ENCODE results near the gene CDK5R1.
A peak's percentile ranks its signal among the peaks of the same experiment; 100 is the strongest.
"Not testable (repeated sequence)": the region's sequence is repeated elsewhere in the genome, so short reads cannot be mapped to it uniquely, and the experiment has no call there.

CDK5R1 gene

GRCh38 chr17:32486701-32487472 is at the start of gene CDK5R1:
TSS of gene CDK5R1 (plus strand) at chr17:32486993. CDS start at chr17:32487621, 628 bp downstream.
- peaks cover 25% of the 10 kb centered on the region for H3K4me1 ChIP-seq (ENCODE audit: control insufficient read depth, insufficient read depth, low read length)
- peak within 1 kb of the TSS; percentile 83 for H3K4me3 ChIP-seq (ENCODE audit: low read length)
- peaks cover 9% of the 10 kb centered on the region for H3K36me3 ChIP-seq (ENCODE audit: control insufficient read depth, insufficient read depth, low read length, severe bottlenecking)
- DNase-seq (ENCODE audit: low read depth): peak; percentile 83
- H3K9ac ChIP-seq (ENCODE audit: low read length): peak within 1 kb of the TSS; percentile 64
- no peaks in the 10 kb centered on the region for H3K9me3 ChIP-seq (ENCODE audit: control insufficient read depth, low read length)
- H3K27me3 ChIP-seq (replicated peaks; ENCODE audit: control insufficient read depth, insufficient read depth, low read length): no peaks in the 10 kb centered on the region

GRCh38 chr17:32440722-32441121 is 46.1 kb upstream of the CDK5R1 start:
- peaks cover 2% of the 10 kb centered on the region for H3K4me1 ChIP-seq (ENCODE audit: control insufficient read depth, insufficient read depth, low read length)
- no peak for DNase-seq (ENCODE audit: low read depth)
- H3K9ac ChIP-seq (ENCODE audit: low read length): no peak overlapping the region
- no peaks in the 10 kb centered on the region for H3K27me3 ChIP-seq (replicated peaks; ENCODE audit: control insufficient read depth, insufficient read depth, low read length)
- H3K9me3 ChIP-seq (ENCODE audit: control insufficient read depth, low read length): peaks cover 4% of the 10 kb centered on the region
- H3K36me3 ChIP-seq (ENCODE audit: control insufficient read depth, insufficient read depth, low read length, severe bottlenecking): no peaks in the 10 kb centered on the region
- no peak overlapping the region for H3K4me3 ChIP-seq (ENCODE audit: low read length)

- H3K4me1 ChIP-seq (ENCODE audit: control insufficient read depth, insufficient read depth, low read length): peaks cover 14% of the 10 kb centered on the region
- no peak overlapping the region for H3K9ac ChIP-seq (ENCODE audit: low read length)
- peaks cover 2% of the 10 kb centered on the region for H3K36me3 ChIP-seq (ENCODE audit: control insufficient read depth, insufficient read depth, low read length, severe bottlenecking)
- H3K27me3 ChIP-seq (replicated peaks; ENCODE audit: control insufficient read depth, insufficient read depth, low read length): no peaks in the 10 kb centered on the region
- no peak overlapping the region for H3K4me3 ChIP-seq (ENCODE audit: low read length)
- H3K9me3 ChIP-seq (ENCODE audit: control insufficient read depth, low read length): no peaks in the 10 kb centered on the region
- no peak for DNase-seq (ENCODE audit: low read depth)
Measured at GRCh38 chr17:32441886-32442285, 44.9 kb upstream of the CDK5R1 start.

GRCh38 chr17:32443827-32444300 is 42.9 kb upstream of the CDK5R1 start:
- Histone ChIP-seq H3K36me3 (ENCODE audit: control insufficient read depth, insufficient read depth, low read length, severe bottlenecking) (peaks cover 22% of the 10 kb centered on the region), H3K4me3 (ENCODE audit: low read length) (peak overlapping the region; percentile 95), H3K9me3 (ENCODE audit: control insufficient read depth, low read length) (no peaks in the 10 kb centered on the region), H3K9ac (ENCODE audit: low read length) (peak overlapping the region; percentile 95), H3K27me3 (replicated peaks; ENCODE audit: control insufficient read depth, insufficient read depth, low read length) (no peaks in the 10 kb centered on the region), H3K4me1 (ENCODE audit: control insufficient read depth, insufficient read depth, low read length) (peaks cover 21% of the 10 kb centered on the region)
- no peak for DNase-seq (ENCODE audit: low read depth)

- H3K4me1 ChIP-seq (ENCODE audit: control insufficient read depth, insufficient read depth, low read length): peaks cover 21% of the 10 kb centered on the region
- no peaks in the 10 kb centered on the region for H3K27me3 ChIP-seq (replicated peaks; ENCODE audit: control insufficient read depth, insufficient read depth, low read length)
- peak within 1 kb of the TSS; percentile 95 for H3K4me3 ChIP-seq (ENCODE audit: low read length)
- peaks cover 28% of the 10 kb centered on the region for H3K36me3 ChIP-seq (ENCODE audit: control insufficient read depth, insufficient read depth, low read length, severe bottlenecking)
- H3K9me3 ChIP-seq (ENCODE audit: control insufficient read depth, low read length): no peaks in the 10 kb centered on the region
- peak within 1 kb of the TSS; percentile 95 for H3K9ac ChIP-seq (ENCODE audit: low read length)
- peak; percentile 99 for DNase-seq (ENCODE audit: low read depth)
Measured at GRCh38 chr17:32444301-32445073, 42.3 kb upstream of the CDK5R1 start, which contains the start of gene PSMD11. TSS of gene PSMD11 (plus strand) at chr17:32444510. CDS start at chr17:32444524, 14 bp downstream.

- DNase-seq (ENCODE audit: low read depth): peak; percentile 79
- Histone ChIP-seq H3K9ac (ENCODE audit: low read length) (peak overlapping the region; percentile 95), H3K4me3 (ENCODE audit: low read length) (peak overlapping the region; percentile 95), H3K9me3 (ENCODE audit: control insufficient read depth, low read length) (no peaks in the 10 kb centered on the region), H3K27me3 (replicated peaks; ENCODE audit: control insufficient read depth, insufficient read depth, low read length) (no peaks in the 10 kb centered on the region), H3K4me1 (ENCODE audit: control insufficient read depth, insufficient read depth, low read length) (peaks cover 21% of the 10 kb centered on the region), H3K36me3 (ENCODE audit: control insufficient read depth, insufficient read depth, low read length, severe bottlenecking) (peaks cover 34% of the 10 kb centered on the region)
Measured at GRCh38 chr17:32445074-32445415, 41.7 kb upstream of the CDK5R1 start.

- no peak for DNase-seq (ENCODE audit: low read depth)
- Histone ChIP-seq H3K4me3 (ENCODE audit: low read length) (peak overlapping the region; percentile 95), H3K9ac (ENCODE audit: low read length) (peak overlapping the region; percentile 95), H3K36me3 (ENCODE audit: control insufficient read depth, insufficient read depth, low read length, severe bottlenecking) (peaks cover 35% of the 10 kb centered on the region), H3K27me3 (replicated peaks; ENCODE audit: control insufficient read depth, insufficient read depth, low read length) (no peaks in the 10 kb centered on the region), H3K4me1 (ENCODE audit: control insufficient read depth, insufficient read depth, low read length) (peaks cover 21% of the 10 kb centered on the region), H3K9me3 (ENCODE audit: control insufficient read depth, low read length) (no peaks in the 10 kb centered on the region)
Measured at GRCh38 chr17:32445497-32445896, 41.3 kb upstream of the CDK5R1 start.

- Histone ChIP-seq H3K9ac (ENCODE audit: low read length) (peak overlapping the region; percentile 95), H3K4me1 (ENCODE audit: control insufficient read depth, insufficient read depth, low read length) (peaks cover 21% of the 10 kb centered on the region), H3K36me3 (ENCODE audit: control insufficient read depth, insufficient read depth, low read length, severe bottlenecking) (peaks cover 39% of the 10 kb centered on the region), H3K9me3 (ENCODE audit: control insufficient read depth, low read length) (no peaks in the 10 kb centered on the region), H3K27me3 (replicated peaks; ENCODE audit: control insufficient read depth, insufficient read depth, low read length) (no peaks in the 10 kb centered on the region), H3K4me3 (ENCODE audit: low read length) (peak overlapping the region; percentile 95)
- no peak for DNase-seq (ENCODE audit: low read depth)
Measured at GRCh38 chr17:32445971-32446370, 40.8 kb upstream of the CDK5R1 start.

- no peak overlapping the region for H3K9ac ChIP-seq (ENCODE audit: low read length)
- peaks cover 22% of the 10 kb centered on the region for H3K4me1 ChIP-seq (ENCODE audit: control insufficient read depth, insufficient read depth, low read length)
- peaks cover 49% of the 10 kb centered on the region for H3K36me3 ChIP-seq (ENCODE audit: control insufficient read depth, insufficient read depth, low read length, severe bottlenecking)
- H3K4me3 ChIP-seq (ENCODE audit: low read length): peak overlapping the region; percentile 95
- no peaks in the 10 kb centered on the region for H3K9me3 ChIP-seq (ENCODE audit: control insufficient read depth, low read length)
- DNase-seq (ENCODE audit: low read depth): no peak
- H3K27me3 ChIP-seq (replicated peaks; ENCODE audit: control insufficient read depth, insufficient read depth, low read length): no peaks in the 10 kb centered on the region
Measured at GRCh38 chr17:32446949-32447348, 39.8 kb upstream of the CDK5R1 start.

GRCh38 chr17:32449963-32450362 is 36.8 kb upstream of the CDK5R1 start:
- Histone ChIP-seq H3K4me1 (ENCODE audit: control insufficient read depth, insufficient read depth, low read length) (peaks cover 33% of the 10 kb centered on the region), H3K9me3 (ENCODE audit: control insufficient read depth, low read length) (no peaks in the 10 kb centered on the region), H3K9ac (ENCODE audit: low read length) (no peak overlapping the region), H3K36me3 (ENCODE audit: control insufficient read depth, insufficient read depth, low read length, severe bottlenecking) (peaks cover 79% of the 10 kb centered on the region), H3K27me3 (replicated peaks; ENCODE audit: control insufficient read depth, insufficient read depth, low read length) (no peaks in the 10 kb centered on the region), H3K4me3 (ENCODE audit: low read length) (no peak overlapping the region)
- DNase-seq (ENCODE audit: low read depth): no peak

GRCh38 chr17:32450379-32450778 is 36.4 kb upstream of the CDK5R1 start:
- not testable (repeated sequence) for H3K4me3 ChIP-seq (ENCODE audit: low read length); DNase-seq (ENCODE audit: low read depth); H3K27me3 ChIP-seq (replicated peaks; ENCODE audit: control insufficient read depth, insufficient read depth, low read length); H3K9ac ChIP-seq (ENCODE audit: low read length); H3K9me3 ChIP-seq (ENCODE audit: control insufficient read depth, low read length)
- Histone ChIP-seq H3K4me1 (ENCODE audit: control insufficient read depth, insufficient read depth, low read length) (peaks cover 33% of the 10 kb centered on the region), H3K36me3 (ENCODE audit: control insufficient read depth, insufficient read depth, low read length, severe bottlenecking) (peaks cover 84% of the 10 kb centered on the region)

All from adipocyte (in vitro differentiated cells).